Retina (tissue), 1 donor: ENCODE data around the gene SHROOM3.
A peak's percentile ranks its signal among the peaks of the same experiment; 100 is the strongest.
"Not testable (repeated sequence)": the region's sequence is repeated elsewhere in the genome, so short reads cannot be mapped to it uniquely, and the experiment has no call there.

ENCODE experiments used
- DNase-seq: peaks from one replicate; pipeline ENCODE4 v3.0.0-alpha.2; 2016

SHROOM3 gene

DNA sequence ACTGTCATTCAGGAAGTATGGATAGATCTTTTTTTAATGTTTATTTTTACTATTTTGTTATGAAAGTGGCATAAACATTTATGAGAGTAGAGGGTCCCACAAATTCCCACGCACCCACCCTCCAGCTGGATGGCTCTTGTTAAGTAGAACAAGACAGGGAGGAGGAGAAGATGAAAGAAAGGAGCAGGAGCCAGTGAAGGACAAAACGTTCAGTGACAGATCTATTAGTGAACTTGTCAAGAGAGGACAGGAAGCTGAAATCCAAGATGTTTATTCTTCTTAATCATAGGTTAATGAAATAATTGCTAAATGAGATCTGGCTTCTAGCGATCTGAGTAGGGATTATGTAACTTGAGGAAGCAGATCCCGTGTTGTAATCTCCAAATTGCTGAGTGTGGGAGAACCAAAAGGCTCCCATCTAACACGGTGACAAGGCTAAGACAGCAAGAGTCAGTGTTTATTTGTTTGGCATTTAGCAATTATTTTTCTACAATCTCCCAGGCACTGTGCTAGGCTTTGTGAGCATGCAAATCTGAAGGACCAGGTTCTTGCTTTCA, 162.5 kb downstream of the SHROOM3 start:
- DNase-seq = no peak

DNA sequence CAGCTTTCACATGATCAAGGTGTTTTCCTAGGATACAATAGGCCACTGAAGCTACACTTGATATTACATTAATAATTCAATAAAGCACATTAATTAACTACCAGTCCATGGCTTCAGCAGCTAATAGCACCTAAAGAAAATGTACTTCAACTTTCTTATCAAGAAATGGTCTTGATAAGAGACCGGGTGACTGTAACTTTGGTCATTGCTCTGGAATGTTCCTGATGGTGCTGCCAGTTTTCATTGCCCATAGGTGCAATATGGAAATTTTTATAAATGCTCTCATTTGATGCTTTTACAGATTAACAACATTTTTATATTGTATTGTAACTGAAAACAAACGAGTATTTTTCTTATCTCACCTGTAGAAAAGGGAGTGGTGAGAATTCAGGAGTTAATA, 165.4 kb downstream of the SHROOM3 start:
- no peak for DNase-seq

DNA sequence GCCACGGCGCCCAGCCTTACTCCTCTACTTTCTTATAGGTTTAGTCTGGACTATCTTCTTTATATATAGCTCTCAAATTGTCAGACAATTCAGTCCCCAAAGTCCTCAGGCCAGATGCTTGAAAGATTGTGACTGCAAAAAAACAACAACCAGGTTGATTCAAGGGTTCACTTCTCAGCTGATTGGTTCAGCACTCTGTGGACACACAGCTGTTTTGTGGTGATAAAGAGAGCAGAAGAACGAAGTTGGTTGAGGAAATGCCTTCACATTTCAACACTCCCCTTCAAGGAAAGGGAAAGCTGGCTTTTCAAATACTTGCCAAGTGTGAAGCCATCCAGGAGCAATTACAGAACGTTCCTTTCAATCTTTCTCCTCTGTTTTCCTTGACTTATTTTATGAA, 166.8 kb downstream of the SHROOM3 start:
- DNase-seq = no peak

DNA sequence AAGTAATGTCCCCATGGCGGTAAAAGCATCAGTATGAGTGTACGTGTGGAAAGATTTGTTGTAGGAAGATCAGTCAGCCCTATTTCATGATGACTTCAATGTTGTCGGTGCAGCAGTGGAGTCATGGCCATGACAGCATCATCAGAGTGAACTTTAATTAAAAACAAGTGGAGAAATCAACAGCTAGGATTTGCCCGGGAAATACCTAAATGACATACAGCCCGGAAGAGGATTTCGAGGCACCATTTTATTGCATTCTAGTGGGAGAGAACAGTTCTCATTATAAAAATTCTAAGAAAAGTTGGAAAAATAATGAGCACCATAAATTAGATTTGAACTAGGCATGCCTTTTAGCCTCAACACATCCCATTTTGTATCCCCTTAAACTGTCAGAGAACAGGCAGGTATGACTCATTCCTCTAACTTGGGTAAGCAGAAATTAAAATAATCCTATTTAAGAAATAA, 170.1 kb downstream of the SHROOM3 start:
- DNase-seq = no peak

DNA sequence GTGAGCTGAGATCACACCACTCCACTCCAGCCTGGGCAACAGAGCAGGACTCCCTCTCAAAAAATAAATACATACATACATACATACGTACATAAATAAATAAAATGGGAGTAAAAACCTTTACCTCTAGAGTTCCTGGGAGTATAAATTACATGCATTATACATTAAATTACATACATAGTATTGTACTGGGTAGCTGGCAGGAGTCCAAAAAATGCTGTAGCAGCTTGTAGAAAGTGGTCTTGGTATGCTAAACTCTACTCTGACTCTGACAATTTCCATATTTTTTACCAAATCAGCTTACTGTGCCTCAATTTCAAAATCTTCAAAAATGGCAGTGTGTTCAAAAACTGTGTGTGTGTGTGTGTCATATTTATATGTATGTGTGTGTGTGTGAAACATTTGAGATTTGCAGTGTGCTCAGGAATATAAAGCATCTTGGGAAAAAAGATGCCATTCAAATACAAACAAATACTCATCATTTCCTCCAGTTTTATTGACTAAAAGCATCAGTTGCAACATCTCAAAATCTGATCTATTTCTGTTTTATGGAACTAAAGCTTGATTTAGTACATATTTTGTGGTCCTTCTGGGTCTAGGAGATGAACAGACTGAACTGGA, 171.7 kb downstream of the SHROOM3 start:
- DNase-seq = no peak

DNA sequence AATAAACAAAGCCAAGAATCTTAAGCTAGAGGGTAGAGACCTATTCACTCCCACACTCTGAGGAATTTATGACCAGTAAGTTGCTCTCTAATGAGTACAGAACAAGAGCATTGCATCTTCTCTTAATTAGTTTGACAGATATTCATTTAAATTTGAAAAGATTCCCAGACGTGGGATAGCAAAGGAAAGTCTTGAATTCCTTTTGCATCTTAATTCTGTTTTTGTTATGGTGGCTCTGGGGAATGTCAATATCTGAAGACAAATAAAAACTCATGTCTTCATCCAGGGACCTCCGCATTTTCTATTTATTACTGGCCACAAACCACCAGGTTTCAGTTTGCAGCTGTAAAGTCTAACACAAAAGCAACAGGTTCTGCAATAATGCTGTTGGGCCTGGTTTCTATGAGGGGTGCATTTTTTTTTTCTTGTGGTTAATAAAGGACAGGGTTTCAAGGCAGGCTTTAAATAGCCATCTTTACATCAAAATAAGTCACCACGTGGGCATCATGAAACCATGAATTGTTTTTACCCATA, 172.3 kb downstream of the SHROOM3 start:
- DNase-seq = peak; percentile 28

DNA sequence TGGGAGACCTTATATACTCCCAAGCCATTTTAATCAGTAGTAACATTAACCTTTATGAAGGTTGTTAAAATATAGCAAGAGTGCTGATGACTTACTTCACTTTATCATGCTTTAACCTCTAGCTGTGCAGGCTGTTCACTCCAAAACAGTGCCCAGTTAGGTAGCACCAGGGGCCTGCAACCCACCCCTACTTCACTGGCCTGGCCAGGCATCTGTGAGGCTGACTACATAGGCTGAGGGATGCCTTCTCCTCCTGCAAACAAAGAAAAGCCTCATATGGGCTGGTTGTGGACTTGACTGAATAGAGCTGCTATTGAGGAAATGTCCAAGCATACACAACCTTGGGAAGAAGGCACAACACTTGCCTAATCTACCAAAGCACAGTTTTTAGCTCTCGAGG, 172.8 kb downstream of the SHROOM3 start:
- DNase-seq = no peak

DNA sequence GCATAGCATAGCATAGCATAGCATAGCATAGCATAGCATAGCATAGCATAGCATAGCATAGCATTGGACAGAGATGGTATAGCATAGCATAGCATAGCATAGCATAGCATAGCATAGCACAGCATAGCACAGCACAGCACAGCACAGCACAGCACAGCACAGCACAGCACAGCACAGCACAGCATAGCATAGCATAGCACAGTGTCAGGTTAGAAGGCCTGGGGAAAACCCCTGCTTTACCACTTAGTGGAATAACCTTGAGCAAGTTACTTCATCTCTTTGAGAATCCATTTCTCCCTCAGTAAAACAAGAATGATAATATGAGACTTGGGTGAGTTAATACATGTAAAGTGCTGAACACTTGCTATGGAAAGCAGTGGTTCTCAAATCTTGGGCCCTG, 173.5 kb downstream of the SHROOM3 start:
- DNase-seq = not testable (repeated sequence)

DNA sequence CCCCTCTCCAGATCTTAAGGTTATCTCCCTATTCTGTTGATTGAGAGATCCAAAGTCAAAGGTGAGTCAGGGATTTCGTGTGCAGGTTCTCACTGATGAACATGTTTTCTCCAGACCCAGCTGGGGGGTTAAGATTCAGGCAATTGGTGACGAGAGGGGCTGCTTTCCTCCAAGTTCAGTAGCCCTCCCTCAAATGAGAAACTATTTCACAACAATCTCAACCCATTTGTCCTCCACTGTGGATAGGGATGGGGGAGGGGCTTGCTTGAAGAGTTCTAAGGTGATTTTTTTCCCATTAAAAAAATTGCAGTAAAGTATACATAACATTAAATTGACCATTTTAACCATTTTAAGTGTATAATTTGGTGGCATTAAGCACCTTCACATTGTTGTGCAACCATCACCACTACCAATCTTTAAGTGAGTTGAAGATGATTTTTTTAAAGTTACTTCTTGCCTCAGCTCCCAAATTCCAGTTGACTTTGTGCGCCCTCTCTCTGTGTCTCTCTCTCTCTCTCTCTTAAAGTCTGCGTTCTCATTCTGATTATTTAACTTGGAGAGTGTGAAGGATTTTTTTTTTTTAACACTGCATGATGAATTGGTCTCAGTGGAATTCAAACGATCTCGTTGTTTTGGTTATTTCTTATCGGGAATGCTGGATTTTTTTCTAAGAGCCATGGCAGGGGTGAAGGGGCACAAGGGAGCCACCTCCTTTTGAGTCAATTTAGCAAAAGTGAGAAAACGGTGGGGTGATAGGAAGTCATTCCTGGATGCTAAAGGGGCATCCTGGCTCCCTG, 175.9 kb downstream of the SHROOM3 start:
- no peak for DNase-seq

DNA sequence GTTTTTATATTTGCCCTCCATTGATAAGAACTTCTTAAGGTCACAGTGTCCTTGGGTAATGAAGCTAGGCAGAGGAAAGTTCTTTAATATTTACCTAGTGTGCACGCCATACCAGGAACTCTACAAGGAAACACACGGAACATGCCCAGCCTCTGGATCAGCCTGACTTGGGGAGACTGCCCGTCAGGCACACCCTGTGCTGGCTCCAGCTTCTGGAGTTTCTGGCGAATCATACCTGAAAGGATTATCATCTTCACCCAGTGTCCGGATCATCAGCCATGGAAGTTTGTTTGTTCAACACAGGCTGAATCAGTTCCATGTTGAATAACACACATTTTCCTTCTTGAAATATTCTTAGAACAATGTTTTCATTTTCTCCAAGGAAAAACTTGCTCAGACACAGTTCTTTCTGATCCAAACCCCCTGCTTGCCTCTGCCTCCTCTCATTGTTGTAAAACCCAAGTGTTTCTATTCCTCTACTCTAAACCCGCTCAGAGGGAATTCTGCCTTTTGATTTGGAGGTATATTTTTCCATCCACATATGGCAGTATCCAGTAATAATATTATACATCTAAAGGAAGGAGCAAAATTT, 176.7 kb downstream of the SHROOM3 start:
- DNase-seq = no peak

DNA sequence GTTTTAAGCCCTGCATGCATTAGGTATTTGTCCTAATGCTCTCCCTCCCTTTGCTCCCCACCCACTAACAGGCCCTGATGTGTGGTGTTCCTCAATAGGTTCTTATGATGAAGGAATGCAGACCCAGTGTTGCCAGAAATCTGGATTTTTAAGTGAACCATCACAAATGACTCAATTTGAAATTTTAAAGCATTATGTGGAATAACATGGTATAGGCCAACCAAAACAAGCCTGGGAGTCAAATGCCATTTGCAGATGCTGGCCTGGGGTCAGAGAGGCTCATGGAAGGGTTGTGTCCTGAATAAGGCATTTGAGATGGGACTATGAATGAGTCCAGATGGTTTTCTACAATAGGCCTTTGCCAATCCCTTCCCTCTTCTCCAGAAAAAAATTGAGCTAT, 179.6 kb downstream of the SHROOM3 start:
- no peak for DNase-seq

DNA sequence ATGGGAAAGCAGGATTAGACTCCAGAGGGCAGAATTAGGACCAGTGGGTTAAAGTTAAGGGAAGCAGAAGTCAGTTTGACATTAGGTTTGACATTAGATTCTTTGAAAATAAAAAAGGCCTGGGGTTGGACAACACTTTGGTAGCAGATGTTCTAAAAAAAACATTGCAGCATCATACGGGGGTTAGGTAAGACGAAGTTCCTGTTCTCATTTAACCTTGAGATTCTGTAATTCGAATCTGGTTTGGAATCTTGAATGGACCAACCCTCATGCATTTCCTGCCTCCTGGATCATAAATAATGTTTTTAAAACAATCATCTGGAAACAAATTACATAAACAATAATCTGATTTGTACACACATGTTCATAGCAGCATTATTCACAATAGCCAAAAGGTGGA, 181.0 kb downstream of the SHROOM3 start:
- DNase-seq = no peak

DNA sequence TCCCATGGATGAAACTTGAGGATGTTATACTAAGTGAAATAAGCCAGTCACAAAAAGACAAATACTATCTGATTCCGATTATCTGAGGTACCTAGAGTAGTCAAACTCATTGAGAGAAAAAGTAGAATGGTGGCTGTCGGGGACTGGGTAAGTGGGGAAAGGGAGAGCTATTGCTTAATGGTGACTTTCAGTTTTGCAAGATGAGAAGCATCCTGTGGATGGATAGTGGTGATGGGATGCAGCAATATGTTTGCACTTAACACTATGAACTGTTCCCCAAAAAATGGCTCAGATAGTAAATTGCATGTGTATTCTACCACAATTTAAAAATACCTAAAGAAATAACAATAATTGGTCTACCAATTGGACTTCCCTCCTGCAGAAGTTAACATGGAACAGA, 181.5 kb downstream of the SHROOM3 start:
- DNase-seq = no peak

DNA sequence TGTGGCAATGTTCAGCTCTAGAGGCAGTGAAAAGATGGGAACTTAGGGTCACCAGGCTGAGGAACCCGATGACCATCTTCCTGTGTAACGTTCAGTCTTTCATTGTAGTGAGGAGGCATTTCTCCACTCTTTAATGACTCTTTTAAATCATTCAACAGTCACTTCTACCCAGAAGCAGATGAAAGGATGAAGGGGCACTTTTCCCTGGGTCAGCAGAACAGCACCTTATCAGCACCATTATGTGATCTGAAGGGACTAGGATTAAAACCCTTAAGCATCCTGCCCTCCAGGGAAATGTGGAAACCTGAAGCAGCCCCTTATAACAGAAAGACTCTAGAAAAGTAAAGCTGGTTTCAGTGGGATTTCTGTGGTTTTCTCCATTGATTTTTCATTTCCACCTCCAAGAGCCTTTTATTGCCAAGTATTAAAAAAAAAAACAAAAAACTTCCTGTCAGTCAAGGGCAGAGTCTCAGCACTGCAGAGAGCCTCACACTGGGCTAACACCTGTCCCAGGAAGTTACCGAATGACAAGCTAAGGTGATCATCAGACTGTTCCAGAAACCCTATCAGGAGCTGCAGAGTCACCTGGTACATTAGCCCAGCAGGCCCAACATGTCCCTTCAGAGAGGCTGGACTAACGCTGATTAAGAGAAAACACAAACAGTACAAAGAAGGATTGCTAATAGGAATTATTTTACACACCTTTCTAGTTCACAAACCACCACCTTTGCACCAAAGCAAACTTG, 185.9 kb downstream of the SHROOM3 start:
- no peak for DNase-seq

DNA sequence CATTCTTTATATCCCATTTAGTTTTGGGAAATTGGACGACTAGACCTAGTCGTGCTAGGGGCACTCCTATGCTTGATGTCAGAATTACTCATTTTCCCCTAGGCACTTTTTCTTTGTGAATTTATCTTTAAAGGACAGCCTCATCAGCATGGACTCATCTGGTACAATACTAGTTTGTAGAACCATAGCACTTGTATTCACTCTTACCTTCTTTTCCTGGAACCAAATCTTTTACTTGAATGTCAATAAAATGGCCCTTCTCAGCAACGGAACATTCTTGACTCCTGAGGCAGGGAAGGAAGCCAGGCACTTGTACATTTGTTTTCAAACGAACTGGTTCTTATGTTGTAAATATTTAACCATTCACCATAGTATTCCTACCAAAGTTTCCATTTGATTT, 187.1 kb downstream of the SHROOM3 start:
- no peak for DNase-seq

DNA sequence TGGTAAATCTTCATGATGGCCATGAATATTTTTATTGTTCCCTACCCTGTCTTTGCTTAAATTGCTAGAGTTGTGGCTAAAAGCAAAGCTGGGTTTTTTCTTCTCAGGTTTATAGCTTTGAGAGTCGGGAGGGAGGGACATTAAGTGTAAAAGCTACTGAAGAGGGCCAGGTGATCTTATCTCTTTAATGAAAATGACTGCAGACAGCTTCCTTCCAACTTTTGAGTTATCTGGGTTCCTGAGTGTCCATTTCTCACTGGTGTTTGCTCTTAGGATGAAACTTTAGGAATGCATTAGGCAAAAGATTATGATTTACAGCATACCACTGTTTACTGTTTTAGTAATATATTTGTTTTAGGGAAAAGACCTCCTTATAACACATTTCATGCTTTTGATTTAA, 187.7 kb downstream of the SHROOM3 start:
- no peak for DNase-seq

DNA sequence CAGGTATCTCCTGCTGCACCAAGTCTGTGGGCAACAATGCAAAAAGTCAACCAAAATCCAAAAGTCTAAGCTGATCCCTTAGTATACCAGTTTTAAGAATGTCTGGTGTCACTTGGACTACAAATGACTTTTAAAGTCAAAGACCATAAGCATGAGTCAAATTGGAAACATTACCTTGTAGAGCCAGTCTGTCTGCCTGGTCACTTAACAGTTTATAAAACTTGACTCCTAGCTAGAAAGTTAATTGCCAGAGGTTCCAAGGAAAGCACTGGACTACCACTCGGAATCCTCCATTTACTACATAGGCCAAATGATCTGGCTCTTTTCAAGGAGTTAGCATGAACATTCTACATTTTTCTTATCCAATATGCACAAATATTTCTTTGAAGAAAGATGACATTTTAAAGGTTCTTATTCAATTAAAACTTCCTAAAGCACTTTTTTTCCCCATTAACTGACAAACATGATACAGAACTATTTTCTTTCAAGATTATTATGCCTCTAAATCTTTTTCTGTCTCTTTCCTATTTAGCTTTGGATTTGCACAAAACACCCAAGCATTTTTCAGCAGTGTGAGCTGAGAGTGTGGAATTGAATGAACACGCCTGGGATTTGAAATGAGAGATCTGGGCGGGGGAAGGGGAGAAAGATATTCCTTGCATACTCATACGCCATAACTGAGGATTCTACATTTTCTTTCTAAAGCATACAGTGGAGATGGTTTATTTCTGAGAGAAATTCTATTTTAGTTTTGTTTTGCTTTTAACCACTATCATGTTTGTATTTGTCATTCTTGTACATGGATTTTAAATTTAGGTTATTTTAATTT, 188.4 kb downstream of the SHROOM3 start:
- DNase-seq = no peak

DNA sequence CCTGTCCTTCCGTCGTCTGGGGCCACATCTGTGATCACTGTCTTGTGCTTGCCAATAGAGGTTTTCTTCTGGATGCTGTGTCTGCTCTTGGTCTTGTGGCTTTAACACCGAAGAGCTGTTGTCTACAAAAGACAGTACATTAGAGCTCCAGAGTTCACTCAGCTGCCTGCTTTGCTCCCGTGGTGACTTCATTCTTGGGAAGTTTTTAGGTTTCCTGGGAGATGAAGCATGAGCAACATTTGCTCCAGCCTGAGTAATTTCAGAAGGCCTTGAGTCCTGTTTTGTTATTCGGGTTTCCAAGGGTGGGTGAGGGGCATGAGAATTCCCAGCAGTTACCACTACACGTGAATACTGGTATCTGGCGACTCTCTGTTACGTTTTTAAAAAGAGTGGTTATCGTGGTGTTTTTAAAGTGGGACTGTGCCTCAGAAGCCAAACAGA, 189.2 kb downstream of the SHROOM3 start:
- DNase-seq = peak; percentile 33

DNA sequence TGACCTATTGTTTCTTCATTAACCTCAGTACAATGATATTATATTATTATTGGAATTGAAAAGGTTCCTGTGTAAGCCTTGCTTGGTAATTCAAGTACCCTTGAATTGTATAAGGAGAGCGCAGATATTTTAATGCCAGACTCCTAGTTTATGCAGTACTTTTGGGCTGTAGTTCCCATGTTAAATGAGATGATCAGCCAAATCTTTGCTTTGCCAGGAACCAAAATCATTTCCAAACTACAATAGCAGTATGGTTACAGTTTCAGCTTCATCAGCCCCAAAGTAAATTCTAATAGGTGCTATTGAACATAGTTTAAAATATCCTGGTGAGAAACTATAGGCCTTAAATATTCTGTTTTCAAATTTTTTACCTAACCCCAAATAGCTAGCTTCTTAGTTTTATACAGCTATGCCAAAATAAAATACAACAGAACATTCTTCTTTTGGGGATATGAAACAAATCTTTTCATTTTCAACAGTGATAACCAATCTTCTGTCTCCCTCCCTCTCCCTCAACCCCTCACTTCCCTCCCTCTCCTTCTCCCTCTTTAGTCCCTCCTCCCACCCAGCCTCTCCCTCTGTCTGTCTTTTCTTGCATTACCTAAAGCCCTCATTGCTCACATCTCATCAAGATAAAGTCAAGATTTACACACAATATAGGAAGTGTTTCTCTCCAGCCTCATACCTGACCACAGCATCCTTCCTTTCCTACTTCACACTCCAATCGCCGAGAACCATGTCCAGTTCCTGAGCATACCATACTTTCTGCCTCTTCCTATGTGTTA, 190.1 kb downstream of the SHROOM3 start:
- DNase-seq = no peak

DNA sequence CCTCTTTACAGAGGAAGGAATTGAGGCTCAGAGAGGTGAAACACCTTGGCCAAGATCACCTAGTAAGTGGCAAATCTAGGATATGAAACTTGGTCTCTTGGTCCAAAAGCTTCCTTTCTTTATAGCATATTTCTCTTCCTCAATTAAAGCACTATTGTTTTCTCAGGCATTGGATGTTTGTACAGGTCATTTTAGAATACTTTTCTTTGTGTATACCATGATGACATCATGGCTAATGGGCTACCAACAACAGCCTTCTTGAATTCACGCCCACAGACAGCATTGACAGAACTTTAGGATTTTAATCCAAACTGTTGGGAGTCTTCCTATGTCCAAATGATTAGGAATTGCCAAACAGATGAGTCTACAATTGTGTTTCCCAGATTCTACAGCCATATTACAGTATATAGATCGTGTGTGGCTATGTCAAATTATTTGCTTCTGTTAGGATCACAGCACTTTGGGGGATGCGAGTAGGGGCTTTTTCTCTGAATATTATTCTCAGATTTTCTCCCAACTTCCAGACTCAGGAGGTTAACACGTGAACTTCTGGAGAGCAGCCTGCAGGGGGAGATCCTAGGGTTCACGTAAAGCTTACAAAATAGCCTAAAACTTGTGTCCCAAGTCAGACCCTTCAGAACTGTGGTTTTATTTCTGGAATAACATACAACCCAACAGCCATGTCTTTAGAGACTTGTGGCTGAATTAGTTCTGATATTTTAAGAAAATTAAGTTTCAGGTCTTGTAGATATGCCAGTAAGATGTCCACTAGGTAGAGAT, 191.8 kb downstream of the SHROOM3 start:
- DNase-seq = no peak
